Heart left ventricle (tissue), 13 donors: ENCODE results near the gene NASP.

ENCODE experiments used
- POLR2A ChIP-seq, 2 donors: fragments of 450-650 bp; IDR thresholded peaks; one replicate each; pipeline ENCODE4 v1.6.1; 2017; ENCODE audit warnings: antibody characterized with exemption in 2 of 2, mild to moderate bottlenecking in 2 of 2, moderate library complexity in 2 of 2
- TF ChIP-seq, protein P1 (sequence below), 12 donors: fragments of 200-600 bp; sonication (generic) in 4 of 12; IDR thresholded peaks; one replicate each; pipeline versions ENCODE4 v1.5.0 to v1.8.0; 2018 to 2022; ENCODE audit warnings: antibody characterized with exemption in 12 of 12, mild to moderate bottlenecking in 5 of 12
- donor health status: ischemic (EF 13 %, LVEDD 7.1; RV severe dilation, severe dysfunction).
- donor health status: DM: no; HTN: yes; CAD: no.
- donor health status: DM: no; HTN: no; CAD: no.
- donor health status: ischemic (EF 25% LVEDD 6.9; RV normal size, moderate dysfunction).
- donor health status: ischemic (EF 25% LVEDD 5.7; RV mildly dilated, moderate dysfunction).
- donor health status: ischemic (EF 35%, LVEDD 5.7; RV mildly dilated, moderate dysfunction).
- donor health status: nonischemic (EF 11% LVEDD 7.7; RV severe dilation, severe dysfunction).
- donor health status: DM: yes; HTN: yes; CAD: no.
- donor health status: PGD.
- donor health status: ischemic (EF 29% LVEDD 5.4; RV normal size, mild dysfunction).
- donor health status: nonischemic (EF 23%, LVEDD 6.1; RV moderate dilation, normal function).

- TF ChIP-seq, protein P1, sequence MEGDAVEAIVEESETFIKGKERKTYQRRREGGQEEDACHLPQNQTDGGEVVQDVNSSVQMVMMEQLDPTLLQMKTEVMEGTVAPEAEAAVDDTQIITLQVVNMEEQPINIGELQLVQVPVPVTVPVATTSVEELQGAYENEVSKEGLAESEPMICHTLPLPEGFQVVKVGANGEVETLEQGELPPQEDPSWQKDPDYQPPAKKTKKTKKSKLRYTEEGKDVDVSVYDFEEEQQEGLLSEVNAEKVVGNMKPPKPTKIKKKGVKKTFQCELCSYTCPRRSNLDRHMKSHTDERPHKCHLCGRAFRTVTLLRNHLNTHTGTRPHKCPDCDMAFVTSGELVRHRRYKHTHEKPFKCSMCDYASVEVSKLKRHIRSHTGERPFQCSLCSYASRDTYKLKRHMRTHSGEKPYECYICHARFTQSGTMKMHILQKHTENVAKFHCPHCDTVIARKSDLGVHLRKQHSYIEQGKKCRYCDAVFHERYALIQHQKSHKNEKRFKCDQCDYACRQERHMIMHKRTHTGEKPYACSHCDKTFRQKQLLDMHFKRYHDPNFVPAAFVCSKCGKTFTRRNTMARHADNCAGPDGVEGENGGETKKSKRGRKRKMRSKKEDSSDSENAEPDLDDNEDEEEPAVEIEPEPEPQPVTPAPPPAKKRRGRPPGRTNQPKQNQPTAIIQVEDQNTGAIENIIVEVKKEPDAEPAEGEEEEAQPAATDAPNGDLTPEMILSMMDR (IDR thresholded peaks at IDR 0.05): no peak
- no peak for TF ChIP-seq POLR2A (IDR thresholded peaks at IDR 0.05)
Measured at GRCh38 chr1:45543581-45544417, 40.0 kb upstream of the NASP start.
